OCI-M1 (cell line): ENCODE data around the gene CDCA8.
"Not testable (repeated sequence)": the region's sequence is repeated elsewhere in the genome, so short reads cannot be mapped to it uniquely, and the experiment has no call there.

ENCODE experiments used
- DNase-seq: peaks from one replicate; lab custom pipeline; 2025; lab: John Stamatoyannopoulos, UW

The CDCA8 gene

GRCh38 chr1:37673920-37674319, 18.4 kb upstream of the CDCA8 start:
- DNase-seq: no peak

- DNase-seq: no peak
Observed at GRCh38 chr1:37676281-37677142, 15.8 kb upstream of the CDCA8 start.

- DNase-seq: no peak
Observed at GRCh38 chr1:37677143-37677439, 15.2 kb upstream of the CDCA8 start.

GRCh38 chr1:37677808-37678207, 14.5 kb upstream of the CDCA8 start:
- DNase-seq: no peak

- no peak for DNase-seq
Observed at GRCh38 chr1:37680933-37681332, 11.4 kb upstream of the CDCA8 start.

GRCh38 chr1:37682334-37682987, 9.9 kb upstream of the CDCA8 start:
- DNase-seq: peak; percentile 86

GRCh38 chr1:37684182-37684581, 8.1 kb upstream of the CDCA8 start:
- not testable (repeated sequence) for DNase-seq

- DNase-seq: no peak
Observed at GRCh38 chr1:37685722-37686121, 6.6 kb upstream of the CDCA8 start.

GRCh38 chr1:37687764-37688163, 4.6 kb upstream of the CDCA8 start:
- not testable (repeated sequence) for DNase-seq

- DNase-seq: no peak
Observed at GRCh38 chr1:37688926-37689325, 3.4 kb upstream of the CDCA8 start.

GRCh38 chr1:37691497-37692077, 729 bp upstream of the CDCA8 start:
- DNase-seq: peak; percentile 58

- DNase-seq: no peak
Observed at GRCh38 chr1:37692834-37693175, 489 bp downstream of the CDCA8 start.

- no peak for DNase-seq
Observed at GRCh38 chr1:37697090-37697489, 4.8 kb downstream of the CDCA8 start.

GRCh38 chr1:37697737-37698136, 5.4 kb downstream of the CDCA8 start:
- no peak for DNase-seq

- no peak for DNase-seq
Observed at GRCh38 chr1:37699147-37699546, 6.8 kb downstream of the CDCA8 start.

GRCh38 chr1:37701051-37701450, 8.7 kb downstream of the CDCA8 start:
- no peak for DNase-seq

- DNase-seq: no peak
Observed at GRCh38 chr1:37703061-37703460, 10.7 kb downstream of the CDCA8 start.

- DNase-seq: no peak
Observed at GRCh38 chr1:37704966-37705365, 12.7 kb downstream of the CDCA8 start.

- no peak for DNase-seq
Observed at GRCh38 chr1:37705399-37705798, 13.1 kb downstream of the CDCA8 start.

GRCh38 chr1:37708471-37708870, 16.2 kb downstream of the CDCA8 start:
- no peak for DNase-seq

GRCh38 chr1:37714226-37714625, 21.9 kb downstream of the CDCA8 start:
- DNase-seq: no peak

GRCh38 chr1:37714689-37715088, 22.4 kb downstream of the CDCA8 start:
- no peak for DNase-seq

- DNase-seq: no peak
Observed at GRCh38 chr1:37716321-37716720, 24.0 kb downstream of the CDCA8 start.
